Esophagus muscularis mucosa (tissue), 4 donors: ENCODE data around the gene STAC. TPM values are rescaled to one million over a fixed set of nuclear protein-coding genes. Genes with fewer than 3 reads are reported as not detected.
"Not testable (repeated sequence)": the region's sequence is repeated elsewhere in the genome, so short reads cannot be mapped to it uniquely, and the experiment has no call there.

Experiments
- DNase-seq: peaks from one replicate; pipeline ENCODE4 v3.0.0-alpha.2; 2017; ENCODE audit errors: extremely low spot score
- H3K27ac ChIP-seq, 4 donors: fragments of 200-600 bp; sonication (generic); replicated peaks in 1 of 4; 1 replicate in 3 of 4; 2 replicates in 1 of 4; pipeline ENCODE4 v1.5.1; 2016 to 2019; ENCODE audit warnings: mild to moderate bottlenecking in 1 of 4
- H3K27me3 ChIP-seq, 4 donors: fragments of 200-600 bp; sonication (generic); one replicate each; pipeline versions ENCODE4 v1.5.1 to v1.6.0; 2016 to 2019
- H3K36me3 ChIP-seq, 4 donors: fragments of 200-600 bp; sonication (generic); one replicate each; pipeline ENCODE4 v1.5.1; 2016 to 2019
- H3K4me1 ChIP-seq, 4 donors: fragments of 200-600 bp; sonication (generic); one replicate each; pipeline ENCODE4 v1.5.1; 2016 to 2019
- H3K4me3 ChIP-seq, 4 donors: fragments of 200-600 bp; sonication (generic); 1 replicate in 2 of 4; 2 replicates in 2 of 4; pipeline ENCODE4 v1.5.1; 2016 to 2019; ENCODE audit warnings: mild to moderate bottlenecking in 4 of 4, moderate library complexity in 1 of 4
- H3K9me3 ChIP-seq, 4 donors: fragments of 200-600 bp; sonication (generic); 1 replicate in 3 of 4; 2 replicates in 1 of 4; pipeline ENCODE4 v1.5.1; 2016 to 2019
- CTCF ChIP-seq, 3 experiments: fragments of 200-600 bp in 2 of 3; fragments of 450-650 bp in 1 of 3; sonication (generic) in 2 of 3; IDR thresholded peaks; one replicate each; pipeline ENCODE4 v1.5.1; 2017 to 2019; ENCODE audit warnings: antibody characterized with exemption in 3 of 3, mild to moderate bottlenecking in 2 of 3, moderate library complexity in 1 of 3
- EP300 ChIP-seq: sonication (generic); formaldehyde crosslinking; IDR thresholded peaks from one replicate; pipeline ENCODE4 v1.6.1; 2017; ENCODE audit warnings: antibody characterized with exemption
- POLR2A ChIP-seq: fragments of 450-650 bp; IDR thresholded peaks from one replicate; pipeline ENCODE4 v1.6.1; 2017; ENCODE audit warnings: antibody characterized with exemption, moderate library complexity, mild to moderate bottlenecking, low read depth
- POLR2AphosphoS5 ChIP-seq, 2 donors: sonication (generic); formaldehyde crosslinking; IDR thresholded peaks; one replicate each; pipeline ENCODE4 v1.6.1; 2017; ENCODE audit warnings: antibody characterized with exemption in 2 of 2
- WGBS: methylation state at CpG from one replicate; pipeline ENCODE4 v1.1.5; 2018; 5-methylcytosine and 5-hydroxymethylcytosine counted together
- intact Hi-C: fragments of 100-400 bp; cut with DNase I; formaldehyde crosslinking; loops from one replicate; pipeline ENCODE4 v1.15.1; 2023
- total RNA-seq, 4 donors: library from RNA; depleted of rRNA; stranded (reverse); fragments of >200 nt; gene quantifications; one replicate each; pipeline versions ENCODE4 v1.1.0 to v1.2.1, GENCODE V29; 2016

Gene STAC
- total RNA-seq, 4 donors from 2014 or later: 7.1 to 11.9 (median 8.0) TPM

- TF ChIP-seq EP300 (no peak), POLR2AphosphoS5 (IDR thresholded peaks at IDR 0.05) (peak in 1 of 2 donors; percentile 20)
- no peaks in the 10 kb centered on the region for H3K27me3 ChIP-seq
- no peak overlapping the region for H3K27ac ChIP-seq
- H3K4me3 ChIP-seq: no peak overlapping the region
- intact Hi-C loops: no loop called here
- peak; percentile 45 for DNase-seq
- WGBS: 40% methylated on average over 2 of the region's 2 CpGs
- H3K36me3 ChIP-seq: no peaks in the 10 kb centered on the region
- peaks cover 0 to 29% (median 8%) of the 10 kb centered on the region in 4 donors for H3K4me1 ChIP-seq
- H3K9me3 ChIP-seq: no peaks in the 10 kb centered on the region
These were observed 116.7 kb downstream of the STAC start for GRCh38 chr3:36496684-36497633.

- H3K4me3 ChIP-seq, H3K9me3 ChIP-seq, H3K36me3 ChIP-seq, H3K27me3 ChIP-seq, intact Hi-C loops, H3K27ac ChIP-seq, DNase-seq: not testable (repeated sequence)
- H3K4me1 ChIP-seq: peaks cover 0 to 18% (median 5%) of the 10 kb centered on the region in 4 donors
- 87% methylated on average over 2 of the region's 2 CpGs for WGBS
These were observed 119.7 kb downstream of the STAC start for GRCh38 chr3:36500053-36500452.

GRCh38 chr3:36501616-36502015 is 121.3 kb downstream of the STAC start:
- 80% methylated on average over 1 of the region's 1 CpG for WGBS
- DNase-seq: no peak
- Histone ChIP-seq H3K27ac (no peak overlapping the region), H3K4me1 (peaks cover 0 to 9% (median 2%) of the 10 kb centered on the region in 4 donors), H3K9me3 (no peaks in the 10 kb centered on the region), H3K27me3 (no peaks in the 10 kb centered on the region), H3K36me3 (no peaks in the 10 kb centered on the region), H3K4me3 (no peak overlapping the region)
- TF ChIP-seq CTCF (IDR thresholded peaks at IDR 0.05) (no peak), POLR2AphosphoS5 (IDR thresholded peaks at IDR 0.05) (no peak), POLR2A (no peak), EP300 (no peak)
- intact Hi-C loops: no loop called here

- 73% methylated on average over 2 of the region's 2 CpGs for WGBS
- Histone ChIP-seq H3K36me3 (no peaks in the 10 kb centered on the region), H3K9me3 (no peaks in the 10 kb centered on the region), H3K4me1 (no peaks in the 10 kb centered on the region), H3K27ac (no peak overlapping the region), H3K27me3 (no peaks in the 10 kb centered on the region), H3K4me3 (no peak overlapping the region)
- no peak for TF ChIP-seq POLR2A
- no peak for TF ChIP-seq CTCF (IDR thresholded peaks at IDR 0.05)
- TF ChIP-seq POLR2AphosphoS5 (IDR thresholded peaks at IDR 0.05): no peak
- no peak for TF ChIP-seq EP300
- DNase-seq: no peak
- intact Hi-C loops: no loop called here
These were observed 125.1 kb downstream of the STAC start for GRCh38 chr3:36505393-36505792.

- no peaks in the 10 kb centered on the region for H3K36me3 ChIP-seq
- no peak overlapping the region for H3K4me3 ChIP-seq
- peaks cover 0 to 9% (median 3%) of the 10 kb centered on the region in 4 donors for H3K4me1 ChIP-seq
- no peaks in the 10 kb centered on the region for H3K27me3 ChIP-seq
- H3K27ac ChIP-seq: no peak overlapping the region
- 57% methylated on average over 5 of the region's 5 CpGs for WGBS
- TF ChIP-seq POLR2AphosphoS5 (IDR thresholded peaks at IDR 0.05) (no peak), POLR2A (no peak), EP300 (no peak), CTCF (IDR thresholded peaks at IDR 0.05) (no peak)
- peak; percentile 90 for DNase-seq
- H3K9me3 ChIP-seq: no peaks in the 10 kb centered on the region
- intact Hi-C loops: no loop called here
These were observed 131.6 kb downstream of the STAC start for GRCh38 chr3:36511791-36512486.
